HG03521 (cell line): ENCODE results near the gene CCDC102A.
"Not testable (repeated sequence)": the region's sequence is repeated elsewhere in the genome, so short reads cannot be mapped to it uniquely, and the experiment has no call there.

Experiments
- ATAC-seq: cut with Tn5 transposase; IDR thresholded peaks from one replicate; pipeline ENCODE4 v1.9.1; 2021; ENCODE audit warnings: mild to moderate bottlenecking, moderate library complexity; ENCODE audit not compliant: unreplicated experiment

Gene CCDC102A

GRCh38 chr16:57504001-57504400 lies 32.4 kb downstream of the CCDC102A start:
- no peak for ATAC-seq

- no peak for ATAC-seq
These were observed 33.0 kb downstream of the CCDC102A start for GRCh38 chr16:57503366-57503765.

- ATAC-seq: no peak
These were observed 34.2 kb downstream of the CCDC102A start for GRCh38 chr16:57502048-57502775.

GRCh38 chr16:57501492-57501891 lies 34.9 kb downstream of the CCDC102A start:
- no peak for ATAC-seq

- ATAC-seq: no peak
These were observed 35.7 kb downstream of the CCDC102A start for GRCh38 chr16:57500578-57501111.

GRCh38 chr16:57499941-57500340 lies 36.4 kb downstream of the CCDC102A start:
- ATAC-seq: not testable (repeated sequence)

GRCh38 chr16:57498031-57498430 lies 38.3 kb downstream of the CCDC102A start:
- ATAC-seq: no peak

GRCh38 chr16:57497121-57497520 lies 39.2 kb downstream of the CCDC102A start:
- no peak for ATAC-seq

GRCh38 chr16:57493767-57494166 lies 42.6 kb downstream of the CCDC102A start:
- no peak for ATAC-seq

- no peak for ATAC-seq
These were observed 47.1 kb downstream of the CCDC102A start for GRCh38 chr16:57489229-57489628.

- ATAC-seq: no peak
These were observed 49.2 kb downstream of the CCDC102A start for GRCh38 chr16:57486858-57487834.

GRCh38 chr16:57485916-57486857 lies 50.2 kb downstream of the CCDC102A start, which contains the start of gene DOK4:
DOK4 (minus strand) TSS chr16:57486493; CDS start chr16:57479507, 6,986 bp downstream.
- peak; percentile 77 for ATAC-seq

GRCh38 chr16:57485091-57485915 lies 51.1 kb downstream of the CCDC102A start:
- ATAC-seq: no peak

- ATAC-seq: no peak
These were observed 51.8 kb downstream of the CCDC102A start for GRCh38 chr16:57484515-57485005.

GRCh38 chr16:57483725-57484514 lies 52.5 kb downstream of the CCDC102A start:
- ATAC-seq: no peak

- no peak for ATAC-seq
These were observed 53.4 kb downstream of the CCDC102A start for GRCh38 chr16:57482845-57483545.

GRCh38 chr16:57481421-57481820 lies 55.0 kb downstream of the CCDC102A start:
- ATAC-seq: no peak

GRCh38 chr16:57480754-57481230 lies 55.6 kb downstream of the CCDC102A start:
- no peak for ATAC-seq
